Mesenteric fat pad (tissue), 1 donor: ENCODE data around the gene SRGAP1. TPM values are rescaled to one million over a fixed set of nuclear protein-coding genes. Genes with fewer than 3 reads are reported as not detected.
"Not testable (repeated sequence)": the region's sequence is repeated elsewhere in the genome, so short reads cannot be mapped to it uniquely, and the experiment has no call there.

Source experiments
- DNase-seq: peaks from one replicate; pipeline ENCODE4 v3.0.0-alpha.2; 2020; ENCODE audit warnings: low spot score
- total RNA-seq: library from RNA; stranded (reverse); fragmentation: NEBNext Ultra II Directional; extraction: Animal tissue kit (Norgen Biotek cat#: 25700); gene quantifications from one replicate; pipeline ENCODE4 v1.2.1, GENCODE V29; 2021
- donor health status: DM: yes; HTN: yes; CAD: no.

SRGAP1 gene
- total RNA-seq, 1 donor from 2014 or later, result 20.5 TPM

DNA sequence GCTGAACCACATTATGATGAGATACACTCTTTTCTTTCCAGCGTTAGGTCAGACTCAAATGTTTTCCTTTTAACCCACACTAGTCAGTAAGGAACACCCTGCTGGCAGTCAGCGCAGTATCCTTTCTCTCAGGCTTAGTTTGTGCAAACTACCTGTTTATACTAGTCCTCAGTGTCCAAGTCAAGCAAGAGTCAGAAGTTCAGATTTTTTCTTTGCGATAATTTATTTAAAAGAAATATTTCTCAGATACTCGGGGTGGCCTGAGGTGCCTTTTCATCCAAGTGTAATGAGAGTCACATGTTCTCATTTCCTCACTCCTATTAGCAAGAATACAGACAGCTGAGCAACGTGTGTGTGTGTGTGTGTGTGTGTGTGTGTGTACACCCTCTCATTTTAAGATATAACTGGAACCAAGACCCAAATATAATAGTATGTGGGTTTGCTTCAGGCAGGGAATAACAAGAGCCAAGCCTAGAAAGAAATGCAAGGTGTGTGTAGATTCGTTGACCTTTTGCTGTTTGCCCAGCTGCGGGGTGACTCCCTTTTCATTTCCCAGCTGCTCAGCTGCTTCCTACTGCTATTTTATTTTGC, 194.9 kb downstream of the SRGAP1 start:
- DNase-seq, result no peak

DNA sequence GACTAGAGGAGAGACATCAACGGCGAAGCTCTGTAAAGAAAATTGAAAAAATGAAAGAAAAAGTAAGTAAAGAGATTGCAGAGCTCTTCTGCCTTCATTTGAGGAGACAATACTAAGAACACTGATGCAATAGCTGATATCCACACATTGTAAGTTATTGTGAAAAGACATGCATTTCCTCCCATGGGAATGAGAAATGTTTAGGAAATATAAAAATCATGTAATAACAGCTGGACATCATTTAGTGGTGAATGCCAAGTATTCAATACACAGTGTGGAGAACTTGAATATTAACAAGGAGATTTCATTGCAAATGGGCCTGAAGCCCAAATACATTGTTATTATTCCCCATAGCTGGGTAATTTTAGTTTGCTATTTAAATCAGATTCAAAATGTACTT, 198.4 kb downstream of the SRGAP1 start:
- no peak for DNase-seq

DNA sequence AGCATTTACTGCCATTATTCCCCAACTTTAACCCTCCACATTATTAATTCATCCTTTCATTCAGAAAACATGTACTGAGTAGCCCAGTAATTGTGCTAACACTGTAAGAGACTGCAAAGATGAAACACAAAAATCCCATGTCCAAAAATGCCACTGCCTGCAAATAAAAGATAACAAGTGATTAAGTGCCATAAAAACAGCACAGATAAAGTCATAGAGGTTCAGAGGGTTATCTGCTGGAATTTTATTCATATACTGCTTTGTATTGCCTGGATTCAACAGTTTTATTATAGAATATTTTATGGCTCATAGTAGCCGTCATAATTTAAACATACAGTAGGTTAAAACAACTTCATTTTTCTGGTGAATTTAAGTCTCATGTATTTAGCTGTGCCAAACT, 199.7 kb downstream of the SRGAP1 start:
- no peak for DNase-seq

DNA sequence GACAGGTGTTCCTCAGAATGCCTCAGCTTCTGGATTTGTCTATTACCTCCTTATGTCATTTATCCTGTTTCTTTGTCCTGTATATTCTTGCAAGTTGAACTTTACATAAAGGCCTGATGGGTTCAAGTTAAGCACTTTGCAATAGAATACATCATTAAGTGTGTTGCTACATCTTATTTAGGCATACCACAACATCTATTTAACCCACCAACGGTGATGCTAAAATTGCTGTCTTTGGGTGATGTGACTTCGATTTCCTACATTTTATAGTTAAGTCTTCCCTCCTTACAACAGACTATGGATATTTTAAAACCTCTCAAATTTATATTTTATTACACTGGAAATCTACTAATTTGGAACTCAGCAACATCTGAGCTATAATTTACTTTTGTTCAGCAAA, 206.6 kb downstream of the SRGAP1 start:
- DNase-seq, result no peak

DNA sequence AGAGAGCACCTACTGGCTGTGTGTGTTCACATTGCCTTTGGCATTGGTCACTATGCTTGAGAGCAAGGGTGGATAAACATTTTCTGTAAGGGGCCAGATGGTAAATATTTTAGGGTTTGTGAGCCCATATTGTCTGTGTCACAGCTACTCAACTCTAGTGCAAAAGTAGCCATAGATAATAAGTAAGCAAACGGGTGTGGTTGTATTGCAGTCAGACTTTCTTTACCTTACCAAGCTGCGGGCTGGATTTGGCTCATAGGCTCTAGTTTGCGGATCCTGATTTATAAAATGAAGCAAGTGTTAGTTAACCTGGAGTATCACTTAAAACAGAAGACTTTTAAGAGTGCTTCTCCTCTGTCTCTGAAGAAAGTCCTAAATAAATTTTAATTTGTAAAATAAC, 208.6 kb downstream of the SRGAP1 start:
- DNase-seq, result no peak

DNA sequence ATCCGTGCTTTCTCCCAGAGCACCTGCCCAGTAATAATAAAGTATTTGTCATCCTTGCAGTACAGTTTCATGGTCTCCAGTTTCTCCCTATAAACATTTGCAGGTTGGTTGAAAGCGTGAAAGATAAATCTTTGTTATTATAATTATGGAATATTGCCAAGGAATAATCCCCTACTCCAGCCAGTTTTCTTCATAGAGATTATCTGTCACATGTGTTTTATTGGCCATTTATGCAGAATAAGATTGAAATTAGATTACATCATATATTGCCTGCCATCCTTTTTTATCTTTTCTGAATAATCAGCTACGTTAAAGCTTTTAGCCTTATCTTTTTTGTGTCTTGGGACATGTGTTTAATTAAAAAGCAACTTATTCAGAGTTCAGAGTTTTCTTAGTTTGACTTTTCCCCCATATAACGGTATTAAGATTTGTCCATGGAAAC, 209.6 kb downstream of the SRGAP1 start:
- DNase-seq, result no peak

DNA sequence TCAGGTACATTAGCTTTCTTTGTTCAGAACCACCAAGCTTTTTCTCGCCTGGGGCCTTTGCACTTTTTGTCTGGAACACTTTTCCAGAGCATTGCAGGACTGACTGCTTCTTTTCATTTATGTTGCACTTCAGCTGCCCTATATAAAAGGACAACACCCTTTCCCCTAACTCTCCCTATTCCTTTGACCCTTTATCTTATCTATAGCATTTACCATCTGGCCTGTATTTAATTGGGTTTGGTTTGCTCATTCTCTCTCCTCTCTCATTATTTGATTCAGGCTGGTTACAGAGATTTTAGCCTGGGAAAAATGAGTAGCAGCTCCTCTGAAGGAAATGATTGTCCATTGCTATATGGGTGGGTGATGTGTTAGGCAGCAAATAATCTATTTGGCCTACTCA, 212.2 kb downstream of the SRGAP1 start:
- DNase-seq, result no peak

DNA sequence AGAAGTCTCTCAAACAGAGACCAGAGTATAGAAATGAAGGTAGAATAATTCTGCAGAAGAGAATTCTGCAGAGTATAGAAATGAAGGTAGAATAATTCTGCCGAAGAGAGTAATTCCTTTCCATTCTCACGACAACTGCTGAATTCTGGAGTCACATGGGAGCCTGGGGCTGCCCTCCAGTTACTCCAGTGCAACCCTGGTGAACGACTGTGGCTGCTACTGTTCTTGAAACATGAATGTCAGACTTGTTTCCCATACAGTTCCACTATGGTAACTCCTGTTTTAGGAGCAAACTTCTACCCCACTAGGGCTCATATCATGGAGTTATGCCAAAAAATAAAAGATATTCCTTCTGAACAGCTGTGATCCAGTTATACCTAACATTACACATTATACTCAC, 213.2 kb downstream of the SRGAP1 start:
- DNase-seq, result no peak

DNA sequence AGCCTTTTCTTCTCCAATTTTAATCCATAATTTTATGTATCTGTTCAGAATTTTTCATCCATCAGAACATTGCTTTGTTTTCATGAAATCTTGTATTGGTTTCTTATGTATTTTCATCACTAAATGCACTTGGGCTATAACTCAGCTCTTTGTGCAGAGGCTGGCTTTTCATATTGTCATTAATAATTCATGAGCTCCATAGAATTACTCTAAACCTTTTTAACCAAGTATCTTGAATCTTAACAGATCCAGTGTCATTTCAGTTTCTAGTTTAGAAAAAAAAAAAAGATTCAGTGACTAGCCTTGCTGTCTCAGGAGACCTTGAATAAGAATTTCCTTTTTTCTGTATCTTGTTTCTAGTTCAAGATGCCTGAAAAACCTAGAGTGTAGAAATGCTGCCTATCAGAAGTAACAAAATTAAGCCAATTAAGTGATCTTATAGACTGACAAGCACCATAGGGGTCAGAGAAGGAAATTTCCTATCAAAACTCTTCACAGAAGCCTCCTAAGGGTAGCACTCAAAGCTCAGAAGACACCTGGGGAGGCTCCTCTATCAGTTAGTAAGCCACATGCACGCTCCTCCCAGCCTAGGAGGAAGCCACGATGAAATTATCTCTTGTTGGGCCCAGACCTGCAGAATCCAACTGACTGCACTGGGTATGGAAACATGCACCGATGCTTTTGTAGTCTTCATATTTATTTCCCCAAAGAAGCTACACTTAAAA, 214.2 kb downstream of the SRGAP1 start:
- no peak for DNase-seq

DNA sequence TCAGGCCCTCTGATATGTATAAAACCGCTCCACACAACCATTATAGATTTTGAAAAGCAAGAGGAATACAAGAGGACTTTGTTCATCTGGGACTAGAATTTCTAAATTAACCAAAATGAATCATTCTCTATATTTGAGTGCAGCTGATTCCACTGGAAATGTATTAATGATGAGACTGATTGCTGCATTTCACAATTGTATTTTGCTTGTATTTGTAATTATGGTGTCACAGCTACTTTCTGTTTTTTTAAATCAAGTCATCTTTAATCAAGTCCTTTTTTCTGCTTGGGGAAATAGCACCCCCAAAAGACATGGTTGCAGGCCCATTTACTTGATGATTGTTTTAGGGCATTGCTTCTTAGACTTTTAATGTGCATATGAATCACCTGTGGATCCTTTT, 215.2 kb downstream of the SRGAP1 start:
- no peak for DNase-seq

DNA sequence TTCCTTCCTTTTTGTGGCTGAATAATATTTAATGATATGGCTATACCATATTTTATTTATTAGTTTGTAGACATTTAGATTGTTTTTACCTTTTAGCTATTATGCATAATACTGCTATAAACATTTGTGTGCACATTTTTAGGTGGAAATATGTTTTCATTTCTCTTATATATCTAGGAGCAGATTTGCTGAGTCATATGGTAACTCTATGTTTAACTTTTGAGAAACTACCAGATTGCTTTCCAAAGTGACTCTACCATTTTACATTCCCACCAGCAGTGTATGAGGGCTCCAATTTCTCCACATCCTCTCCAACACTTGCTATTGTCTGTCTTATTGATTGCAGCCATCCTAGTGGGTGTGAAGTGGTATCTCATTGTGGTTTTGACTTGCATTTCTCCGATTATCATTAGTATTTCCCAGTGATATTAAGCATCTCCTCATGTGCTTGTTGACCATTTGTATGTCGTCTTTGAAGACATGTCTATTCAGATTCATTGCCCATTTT, 217.4 kb downstream of the SRGAP1 start:
- no peak for DNase-seq

DNA sequence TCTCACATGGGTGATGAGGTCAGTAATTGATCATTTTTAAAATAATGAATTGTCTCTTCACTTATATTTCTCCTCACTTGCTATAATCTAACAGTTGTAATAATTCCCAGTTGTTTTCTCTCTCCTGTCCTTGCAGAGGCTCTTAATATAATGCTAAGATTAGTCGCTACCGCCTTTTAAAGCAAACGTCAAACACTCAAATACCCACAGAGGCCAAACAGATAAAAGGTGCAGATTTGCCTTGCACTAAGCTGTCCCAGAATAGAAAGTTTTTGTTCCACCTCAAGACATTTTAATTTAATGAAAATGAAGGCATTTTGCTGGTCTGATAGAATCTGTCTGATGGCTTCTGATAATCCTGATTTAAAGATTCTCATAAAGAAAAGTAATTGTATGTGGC, 218.6 kb downstream of the SRGAP1 start:
- no peak for DNase-seq

DNA sequence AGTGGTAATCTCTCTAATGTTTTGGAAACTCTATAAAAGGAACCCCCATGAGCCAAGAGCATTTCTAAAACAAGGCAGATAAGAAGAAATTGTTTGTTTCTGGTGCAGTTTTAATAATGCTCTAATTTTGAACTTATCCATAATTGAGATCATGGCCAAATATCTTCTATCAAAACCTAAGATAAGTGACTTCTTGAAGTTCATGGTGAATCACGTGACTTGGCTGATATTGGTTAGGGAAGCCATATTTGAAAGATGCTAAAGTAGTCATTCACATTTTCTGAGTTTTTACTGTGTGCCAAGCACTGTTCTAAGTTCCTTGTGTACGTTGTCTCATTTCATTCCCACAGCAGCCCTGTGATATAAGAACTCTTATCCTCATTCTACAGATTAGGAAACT, 219.7 kb downstream of the SRGAP1 start:
- no peak for DNase-seq

DNA sequence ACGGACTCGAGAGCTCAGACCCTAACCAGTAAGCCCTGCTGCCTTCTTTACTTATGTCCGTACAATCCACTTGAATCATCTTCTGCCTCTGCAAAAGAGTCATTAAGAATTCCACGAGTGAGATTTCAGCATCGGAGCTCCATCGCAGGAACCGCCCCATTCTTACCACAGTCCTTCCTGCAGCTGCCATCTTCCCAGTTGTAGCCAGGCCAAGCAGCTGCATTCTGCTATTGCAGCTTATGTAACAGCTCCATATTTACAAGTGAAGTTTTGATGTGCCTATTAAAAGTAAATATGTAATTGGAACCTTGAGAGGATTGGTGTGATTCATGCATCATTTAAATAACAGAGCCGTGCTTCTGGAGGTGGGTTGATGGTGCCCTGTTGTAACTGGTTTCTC, 220.2 kb downstream of the SRGAP1 start:
- no peak for DNase-seq

DNA sequence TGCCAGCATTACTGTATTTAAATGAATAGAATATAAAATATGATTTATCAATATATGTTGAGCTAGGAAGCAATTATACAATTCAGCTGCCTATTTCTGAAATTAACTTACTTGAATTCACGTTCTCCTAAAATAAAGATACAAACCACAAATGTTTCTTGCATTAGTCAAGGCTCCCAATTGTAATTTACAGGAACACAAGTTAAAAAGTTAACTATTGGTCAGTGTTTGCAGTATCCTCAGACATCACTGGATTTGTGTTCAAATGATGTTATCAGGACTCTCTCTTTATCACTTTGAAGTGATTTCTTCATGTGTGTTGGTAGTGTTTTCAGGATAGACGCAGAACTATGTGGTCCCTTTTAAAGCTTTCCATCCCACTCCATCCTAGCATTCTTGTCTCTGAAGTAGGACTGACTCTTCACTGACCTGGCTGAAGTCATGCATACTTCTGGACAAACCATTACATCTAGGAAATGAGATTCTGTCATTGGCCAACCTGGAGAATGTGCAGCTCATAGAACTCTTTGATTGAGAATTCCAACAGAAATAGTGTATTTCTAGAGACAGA, 221.5 kb downstream of the SRGAP1 start:
- no peak for DNase-seq

DNA sequence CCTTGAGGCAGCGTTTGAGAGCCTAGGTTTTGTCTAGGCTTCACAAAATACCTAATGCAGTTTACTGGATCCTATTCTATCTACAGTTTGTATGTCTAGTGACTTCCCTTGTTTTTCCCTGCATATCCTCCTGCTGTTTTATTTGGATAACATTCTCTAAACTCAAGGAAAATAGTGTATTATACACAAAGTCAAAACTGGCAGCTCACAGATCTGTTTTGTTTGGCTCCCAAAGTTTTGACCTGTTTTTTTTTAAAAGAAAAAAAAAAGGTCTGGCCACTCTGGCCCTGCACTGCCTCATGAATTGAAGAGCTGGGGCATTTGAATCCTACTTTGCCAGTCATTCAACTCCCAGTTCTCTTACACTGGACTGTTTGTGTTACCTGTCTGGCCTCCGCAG, 222.3 kb downstream of the SRGAP1 start:
- DNase-seq, result no peak

DNA sequence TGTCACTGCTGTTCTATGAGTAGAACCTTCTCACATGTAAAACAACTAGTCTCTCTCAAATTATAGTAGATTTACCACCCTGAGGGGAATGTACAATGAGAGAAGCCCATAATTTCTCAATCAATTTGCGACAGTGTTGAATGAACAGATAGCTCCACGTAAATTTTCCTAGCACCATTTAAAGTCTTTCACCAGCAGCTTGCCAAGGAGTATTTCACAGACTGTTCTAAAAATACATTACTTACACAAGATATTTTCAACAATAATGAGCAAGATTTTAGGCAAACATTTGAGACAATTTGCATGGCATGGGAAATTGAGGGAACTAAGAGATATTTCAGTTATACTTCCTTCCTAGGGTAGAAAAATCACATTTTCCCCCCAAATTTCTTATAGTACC, 226.0 kb downstream of the SRGAP1 start:
- no peak for DNase-seq

DNA sequence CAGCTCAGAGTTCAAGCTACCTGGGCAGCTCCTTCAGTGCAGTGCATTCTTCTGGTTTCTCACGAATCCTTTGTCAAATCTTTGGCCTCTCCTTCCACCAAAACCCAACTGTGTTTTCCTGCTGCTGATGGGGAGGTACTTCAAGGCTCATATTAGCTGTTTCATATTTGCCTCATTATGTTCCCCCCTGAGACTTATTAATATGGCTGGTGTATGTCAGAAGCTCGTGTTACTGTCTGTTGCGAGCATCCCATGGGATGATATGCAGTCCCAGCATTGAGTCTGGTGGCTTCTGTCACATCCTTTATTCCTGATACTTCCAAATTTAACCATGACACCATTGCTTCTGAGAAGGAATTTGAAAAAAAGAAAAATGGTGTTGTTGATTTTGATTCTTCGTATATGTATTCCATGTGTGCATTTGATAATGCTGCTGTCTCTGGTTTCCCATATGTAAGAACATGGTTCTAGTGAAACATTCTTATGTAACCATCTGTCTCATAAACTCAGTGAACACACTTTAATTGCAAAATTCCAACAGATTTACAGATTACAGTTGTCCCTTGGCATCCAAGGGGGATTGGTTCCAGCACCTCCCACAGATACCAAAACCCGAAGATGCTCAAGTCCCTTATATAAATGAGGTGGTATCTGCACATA, 228.5 kb downstream of the SRGAP1 start:
- no peak for DNase-seq

DNA sequence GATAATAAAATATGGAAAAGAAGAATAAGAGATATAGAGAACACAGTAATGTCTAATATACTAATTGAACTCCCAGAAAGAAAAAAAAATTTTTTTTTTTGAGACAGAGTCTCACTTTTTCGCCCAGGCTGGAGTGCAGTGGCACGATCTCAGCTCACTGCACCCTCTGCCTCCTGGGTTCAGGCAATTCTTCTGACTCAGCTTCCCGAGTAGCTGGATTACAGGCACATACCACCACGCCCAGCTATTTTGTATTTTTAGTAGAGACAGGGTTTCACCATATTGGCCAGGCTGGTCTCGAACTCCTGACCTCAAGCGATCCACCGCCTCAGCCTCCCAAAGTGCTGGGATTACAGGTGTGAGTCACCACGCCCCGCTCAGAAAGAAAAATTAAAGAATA, 232.1 kb downstream of the SRGAP1 start:
- not testable (repeated sequence) for DNase-seq

DNA sequence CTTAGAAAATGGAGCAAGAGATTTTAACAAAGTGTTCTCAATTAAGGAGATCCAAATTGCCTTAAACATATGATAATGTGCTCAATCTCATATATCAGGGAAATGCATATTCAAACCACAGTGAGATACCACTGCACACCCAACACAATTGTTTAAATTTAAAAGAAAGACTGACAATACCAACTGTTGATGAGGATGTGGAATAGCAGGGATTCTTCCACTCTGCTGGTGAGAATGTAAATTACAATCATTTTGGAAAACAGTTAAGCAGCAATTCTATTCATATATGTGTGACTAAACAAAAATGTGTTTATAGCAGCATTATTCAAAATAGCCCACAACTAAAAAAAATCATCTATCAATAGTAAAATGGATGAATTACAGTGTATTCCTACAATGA, 233.4 kb downstream of the SRGAP1 start:
- no peak for DNase-seq

DNA sequence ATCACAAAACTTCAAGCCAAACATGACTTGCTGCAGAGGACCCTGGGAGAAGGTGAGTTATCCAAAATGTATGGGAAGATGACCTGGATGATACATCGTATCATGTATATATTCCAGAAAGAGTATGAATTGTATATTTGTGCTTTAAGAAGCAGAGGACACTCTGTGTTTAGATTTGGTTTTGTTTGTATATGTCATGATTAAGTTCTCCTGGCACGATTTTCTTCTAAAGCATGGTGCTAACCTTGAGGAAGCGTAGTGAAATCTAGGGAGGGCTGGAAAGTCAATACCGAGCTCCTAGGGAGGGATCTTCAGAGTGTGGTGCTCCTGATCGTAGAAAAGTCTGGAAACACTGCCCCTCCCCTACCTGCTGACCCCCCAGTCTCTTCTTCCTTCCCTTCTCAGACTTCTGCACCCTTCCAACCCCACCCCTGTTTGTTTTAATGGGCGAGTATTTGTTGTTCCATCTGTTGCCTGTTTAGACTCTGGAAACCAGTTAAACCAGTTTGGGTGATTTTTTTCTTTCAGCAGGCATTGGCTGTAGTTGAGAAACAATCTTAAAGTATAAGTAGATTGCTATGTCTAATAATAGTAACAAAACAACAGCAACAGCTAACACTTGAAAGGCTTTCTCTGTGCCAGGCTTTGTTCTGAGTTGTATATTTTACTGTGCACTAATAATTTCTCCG, 236.0 kb downstream of the SRGAP1 start:
- no peak for DNase-seq

DNA sequence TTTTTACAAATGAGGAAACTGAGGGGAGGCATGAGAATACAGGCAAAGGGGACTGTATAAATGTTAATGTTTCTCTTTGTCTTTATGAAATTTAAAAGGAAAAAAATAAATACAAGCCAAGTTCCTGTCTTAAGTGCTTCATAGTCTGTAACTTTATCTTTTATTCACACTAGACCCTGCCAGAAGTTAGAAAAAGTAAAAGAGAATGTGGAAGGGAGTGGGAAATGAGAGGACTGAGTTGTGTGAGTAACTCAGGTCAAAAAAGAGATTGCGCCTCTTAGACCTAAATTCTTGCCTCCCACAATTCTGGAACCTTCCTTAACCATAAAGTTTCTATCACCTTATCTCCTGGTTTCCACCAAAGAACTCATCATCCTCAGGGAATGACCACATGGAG, 236.5 kb downstream of the SRGAP1 start:
- no peak for DNase-seq
